Loucy (cell line): Measurements from ENCODE around the gene XXYLT1.

Experiments used
- EZH2phosphoT487 ChIP-seq: fragments of 200-600 bp; IDR thresholded peaks from 2 replicates; pipeline ENCODE4 v1.6.1; 2018; ENCODE audit warnings: antibody characterized with exemption, mild to moderate bottlenecking, moderate library complexity, borderline replicate concordance
- TF ChIP-seq, protein P1 (sequence below): fragments of 200-600 bp; sonication (generic); conservative IDR thresholded peaks from 2 replicates; pipeline ENCODE4 v1.5.1; 2014; ENCODE audit warnings: mild to moderate bottlenecking, antibody characterized with exemption, low read length

DNA sequence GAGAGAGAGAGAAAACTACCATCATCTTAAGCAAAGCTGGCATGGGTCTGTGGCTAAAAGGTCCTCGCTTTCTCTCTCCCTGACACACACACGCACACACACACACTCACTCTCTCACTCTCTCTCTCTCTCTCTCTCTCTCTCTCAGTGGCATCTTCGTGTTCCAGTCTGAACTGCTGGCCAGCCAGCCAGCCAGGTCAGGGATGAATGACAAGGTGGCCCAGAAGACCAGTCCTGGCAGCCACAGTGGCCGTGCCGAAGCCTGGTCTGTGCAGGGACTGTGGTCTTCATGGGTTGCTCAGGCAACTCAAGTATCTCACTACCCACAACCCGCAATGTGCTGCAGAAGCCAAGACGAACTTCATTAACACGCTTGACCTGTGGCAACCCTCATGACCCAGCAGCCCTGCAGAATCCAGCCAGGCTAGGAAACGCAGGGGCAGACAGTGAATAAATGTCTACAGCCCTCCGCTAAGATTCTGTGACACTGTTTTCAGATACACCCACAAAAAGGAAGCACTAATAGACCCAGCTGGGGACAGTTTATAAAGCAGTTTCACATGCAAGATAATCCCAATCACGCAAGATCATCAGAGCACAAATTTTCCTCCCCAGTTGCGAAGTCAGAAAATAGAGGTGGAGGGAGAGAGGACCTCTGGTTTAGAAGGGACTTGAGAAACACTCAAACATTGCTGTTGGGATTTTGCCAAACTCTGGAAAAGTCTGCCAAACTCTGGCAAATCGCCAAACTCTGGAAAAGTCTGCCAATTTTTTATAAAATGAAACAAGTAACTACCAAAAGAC lies 66.4 kb downstream of the XXYLT1 start:
- TF ChIP-seq, protein P1, sequence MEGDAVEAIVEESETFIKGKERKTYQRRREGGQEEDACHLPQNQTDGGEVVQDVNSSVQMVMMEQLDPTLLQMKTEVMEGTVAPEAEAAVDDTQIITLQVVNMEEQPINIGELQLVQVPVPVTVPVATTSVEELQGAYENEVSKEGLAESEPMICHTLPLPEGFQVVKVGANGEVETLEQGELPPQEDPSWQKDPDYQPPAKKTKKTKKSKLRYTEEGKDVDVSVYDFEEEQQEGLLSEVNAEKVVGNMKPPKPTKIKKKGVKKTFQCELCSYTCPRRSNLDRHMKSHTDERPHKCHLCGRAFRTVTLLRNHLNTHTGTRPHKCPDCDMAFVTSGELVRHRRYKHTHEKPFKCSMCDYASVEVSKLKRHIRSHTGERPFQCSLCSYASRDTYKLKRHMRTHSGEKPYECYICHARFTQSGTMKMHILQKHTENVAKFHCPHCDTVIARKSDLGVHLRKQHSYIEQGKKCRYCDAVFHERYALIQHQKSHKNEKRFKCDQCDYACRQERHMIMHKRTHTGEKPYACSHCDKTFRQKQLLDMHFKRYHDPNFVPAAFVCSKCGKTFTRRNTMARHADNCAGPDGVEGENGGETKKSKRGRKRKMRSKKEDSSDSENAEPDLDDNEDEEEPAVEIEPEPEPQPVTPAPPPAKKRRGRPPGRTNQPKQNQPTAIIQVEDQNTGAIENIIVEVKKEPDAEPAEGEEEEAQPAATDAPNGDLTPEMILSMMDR: no peak
- no peak for TF ChIP-seq EZH2phosphoT487
